A549 (cell line): ENCODE data around the gene NPIPB5. TPM values are rescaled to one million over a fixed set of nuclear protein-coding genes. Genes with fewer than 3 reads are reported as not detected.

Source experiments
- polyA plus RNA-seq, 4 experiments: library from polyadenylated mRNA; depleted of rRNA in 3 of 4; stranded (reverse); fragments of >200 nt; fragmentation: RNase III in 1 of 4; extraction: RNeasy Plus Mini Kit Qiagen cat#74134 plus additional on column Dnase treatment in 1 of 4; gene quantifications; 2 replicates in 3 of 4; 3 replicates in 1 of 4; pipeline ENCODE4 v1.2.3, GENCODE V29; 2011 to 2017
- small RNA-seq, 6 experiments: library from RNA; depleted of rRNA; stranded (forward); fragments of <200 nt; gene quantifications; one replicate each; pipeline ENCODE3, GENCODE V24; 2012

The NPIPB5 gene
- polyA plus RNA-seq, 2 of the 4 experiments (the other 2 are of a cell fraction), result 24.9 to 26.0 TPM

Small RNAs within 50 kb of the gene (small RNA-seq; reads per million reads assigned to genes)
- 0 reads per million in 6 experiments for gene AC106788.1

Other genes starting within 250 kb of the NPIPB5 start
- gene POLR3E, start 213.5 kb upstream of the NPIPB5 start, polyA plus RNA-seq (2011; rRNA removed), result 77.9 and 93.0 TPM in 2 replicates
- 50.0 to 54.6 TPM (median 50.3 TPM) in 3 replicates for gene POLR3E, start 213.5 kb upstream of the NPIPB5 start, polyA plus RNA-seq (2017; fragmentation: RNase III; extraction: RNeasy Plus Mini Kit Qiagen cat#74134 plus additional on column Dnase treatment)
- 38.4 and 44.3 TPM in 2 replicates for gene CDR2, start 136.3 kb upstream of the NPIPB5 start, polyA plus RNA-seq (2011; rRNA removed)
- 27.9 to 30.6 TPM (median 29.3 TPM) in 3 replicates for gene CDR2, start 136.3 kb upstream of the NPIPB5 start, polyA plus RNA-seq (2017; fragmentation: RNase III; extraction: RNeasy Plus Mini Kit Qiagen cat#74134 plus additional on column Dnase treatment)